Panc1 (cell line): ENCODE data around the gene CEACAM16. TPM values are rescaled to one million over a fixed set of nuclear protein-coding genes. Genes with fewer than 3 reads are reported as not detected.

Source experiments
- ATAC-seq: fragments of 200-7000 bp; cut with Tn5 transposase; 2 replicates; pipeline ENCODE4 v1.9.1; 2020; ENCODE audit warnings: mild to moderate bottlenecking, moderate library complexity
- BruUV-seq: library from RNA; stranded (reverse); fragments of 400-500 nt; replicated peaks from 2 replicates; lab custom pipeline; 2021; lab: Mats Ljungman, UMichigan
- CTCF ChIA-PET: fragments of 300-600 bp; sonication (Branson Sonifier 250); formaldehyde crosslinking; loops from one replicate; lab custom pipeline; 2022; ENCODE audit warnings: antibody characterized with exemption; lab: Charles Lee
- POLR2A ChIA-PET: fragments of 300-600 bp; sonication (Branson Sonifier 250); formaldehyde crosslinking; loops from one replicate; lab custom pipeline; 2022; ENCODE audit warnings: antibody characterized with exemption; lab: Charles Lee
- DNase-seq: peaks from one replicate; pipeline ENCODE4 v3.0.0-alpha.2; 2010; ENCODE audit warnings: low read depth, low spot score
- H3K27ac ChIP-seq: 2 replicates; pipeline ENCODE4 v1.5.1; 2011; ENCODE audit warnings: mild to moderate bottlenecking, low read length, inconsistent platforms
- H3K27me3 ChIP-seq: fragments of 200-500 bp; sonication (Bioruptor generic); 2 replicates; pipeline ENCODE4 v1.6.0; 2014; ENCODE audit warnings: low read length, inconsistent platforms; ENCODE audit not compliant: control insufficient read depth, insufficient read depth
- H3K36me3 ChIP-seq: fragments of 200-500 bp; sonication (Bioruptor generic); 2 replicates; pipeline ENCODE4 v1.5.1; 2014; ENCODE audit warnings: inconsistent platforms, mild to moderate bottlenecking, low read length, moderate library complexity; ENCODE audit not compliant: control insufficient read depth, insufficient read depth
- H3K4me1 ChIP-seq: 2 replicates; pipeline ENCODE4 v1.5.1; 2011; ENCODE audit warnings: inconsistent platforms, mild to moderate bottlenecking, low read length, moderate library complexity; ENCODE audit not compliant: control insufficient read depth, insufficient read depth
- H3K4me3 ChIP-seq, 2 experiments: 2 replicates each; pipeline ENCODE4 v1.5.1; 2011 to 2012; ENCODE audit warnings: low read depth in 2 of 2, low read length in 2 of 2, mild to moderate bottlenecking in 2 of 2, inconsistent platforms in 1 of 2, moderate library complexity in 1 of 2
- H3K9me3 ChIP-seq: fragments of 200-500 bp; sonication (Bioruptor generic); 2 replicates; pipeline ENCODE4 v1.5.1; 2014; ENCODE audit warnings: low read depth, mild to moderate bottlenecking, inconsistent platforms, low read length, moderate library complexity; ENCODE audit not compliant: control insufficient read depth, insufficient read depth
- CTCF ChIP-seq: fragments of 450-650 bp; IDR thresholded peaks from 2 replicates; pipeline ENCODE4 v1.5.1; 2017; ENCODE audit warnings: mild to moderate bottlenecking
- POLR2AphosphoS5 ChIP-seq: IDR thresholded peaks from 2 replicates; pipeline ENCODE4 v1.6.1; 2012; ENCODE audit warnings: mild to moderate bottlenecking, low read depth, low read length, moderate library complexity
- REST ChIP-seq, 2 experiments: IDR thresholded peaks; 2 replicates each; pipeline ENCODE4 v1.6.1; 2011 to 2012; ENCODE audit warnings: low read depth in 2 of 2, control low read depth in 1 of 2, low read length in 1 of 2, mild to moderate bottlenecking in 1 of 2, moderate library complexity in 1 of 2; ENCODE audit not compliant: insufficient read depth in 1 of 2
- SIN3A ChIP-seq: IDR thresholded peaks from 2 replicates; pipeline ENCODE4 v1.6.1; 2012; ENCODE audit warnings: low read depth, mild to moderate bottlenecking, low read length, moderate library complexity, borderline replicate concordance; ENCODE audit not compliant: insufficient read depth
- TCF7L2 ChIP-seq: IDR thresholded peaks from 2 replicates; pipeline ENCODE4 v1.6.1; 2011; ENCODE audit warnings: mild to moderate bottlenecking, low read depth, low read length, inconsistent platforms
- in situ Hi-C: cut with HindIII; loops from 2 replicates; pipeline ENCODE4 v1.10.0; 2016; ENCODE audit warnings: low sequenced_read_pairs, low pct_unique_long_range_greater_than_20kb
- intact Hi-C: fragments of 100-400 bp; cut with micrococcal nuclease; formaldehyde crosslinking; loops from one replicate; pipeline ENCODE4 v1.10.0; 2022; ENCODE audit not compliant: unreplicated experiment
- total RNA-seq: library from RNA; stranded (reverse); gene quantifications from one replicate; pipeline ENCODE4 v1.2.1, GENCODE V29; 2021; ENCODE audit not compliant: unreplicated experiment

CEACAM16 gene
- total RNA-seq, 1 experiment from 2014 or later, result not detected

GRCh38 chr19:44696939-44697669 lies 1.8 kb upstream of the CEACAM16 start:
- H3K4me3 ChIP-seq, result no peak overlapping the region
- ChIA-PET POLR2A (no interaction called here), CTCF (no interaction called here)
- ATAC-seq (0 out of 2 replicates have a peak, but pooled peaks have one; percentile 22), DNase-seq (no peak)
- intact Hi-C loops, result no loop called here
- no peak for TF ChIP-seq CTCF
- TF ChIP-seq REST (IDR thresholded peaks at IDR 0.05; ENCODE audit: insufficient read depth in 1 of 2, low read depth in 2 of 2, low read length in 1 of 2), result no peak
- no peak for TF ChIP-seq POLR2AphosphoS5
- no peak for TF ChIP-seq SIN3A
- no peak for TF ChIP-seq TCF7L2
- H3K9me3 ChIP-seq, result no peaks in the 10 kb centered on the region
- no peak overlapping the region for H3K27ac ChIP-seq
- H3K36me3 ChIP-seq, result no peaks in the 10 kb centered on the region
- H3K27me3 ChIP-seq, result no peaks in the 10 kb centered on the region
- in situ Hi-C loops, result no loop called here
- H3K4me1 ChIP-seq, result peaks cover 8% of the 10 kb centered on the region
- BruUV-seq, result no TSS peak

DNA sequence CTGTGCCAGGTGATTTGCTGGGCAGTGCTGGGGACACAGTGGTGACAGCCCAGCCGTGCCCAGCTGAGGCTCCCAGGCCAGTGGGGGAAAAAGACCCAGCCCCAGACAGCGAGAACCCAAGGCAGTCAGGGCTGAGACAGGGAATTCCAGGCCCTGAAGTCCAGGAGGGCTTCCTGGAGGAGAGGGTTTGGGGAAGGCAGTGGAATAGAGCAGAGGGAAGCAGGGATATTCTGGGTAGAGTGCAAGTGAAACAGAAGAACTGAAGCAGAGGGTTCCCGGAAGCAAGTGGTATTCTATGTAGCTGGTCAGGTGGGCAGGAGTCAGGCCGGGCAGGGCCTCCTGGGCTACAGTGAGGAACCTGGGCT lies 1.3 kb upstream of the CEACAM16 start:
- ChIA-PET CTCF (no interaction called here), POLR2A (no interaction called here)
- Histone ChIP-seq H3K4me3 (no peak overlapping the region), H3K9me3 (no peaks in the 10 kb centered on the region), H3K27me3 (no peaks in the 10 kb centered on the region), H3K4me1 (peaks cover 2% of the 10 kb centered on the region; the same call in 1 of the 2 replicates), H3K36me3 (no peaks in the 10 kb centered on the region), H3K27ac (no peak overlapping the region)
- no peak for DNase-seq
- no TSS peak for BruUV-seq
- intact Hi-C loops, result no loop called here
- ATAC-seq, result no peak
- in situ Hi-C loops, result no loop called here
- TF ChIP-seq TCF7L2 (no peak), POLR2AphosphoS5 (no peak), REST (IDR thresholded peaks at IDR 0.05; ENCODE audit: insufficient read depth in 1 of 2, low read depth in 2 of 2, low read length in 1 of 2) (no peak), CTCF (no peak), SIN3A (no peak)
